GM12878 (cell line): ENCODE data around the gene CACNA1I. TPM values are rescaled to one million over a fixed set of nuclear protein-coding genes. Genes with fewer than 3 reads are reported as not detected.

Experiments
- ATAC-seq: fragments of 200-7000 bp; cut with Tn5 transposase; 3 replicates; pipeline ENCODE4 v1.9.1; 2020; ENCODE audit warnings: mild to moderate bottlenecking, moderate library complexity
- BruUV-seq: library from RNA; stranded (reverse); fragments of 400-500 nt; replicated peaks from 2 replicates; lab custom pipeline; 2021; lab: Mats Ljungman, UMichigan
- CTCF ChIA-PET: fragments of 300-600 bp; sonication (Branson Sonifier 250); formaldehyde crosslinking; extraction: SDS; loops from one replicate; lab custom pipeline; 2021; ENCODE audit warnings: inconsistent platforms; lab: Yijun Ruan, JAX
- POLR2A ChIA-PET: fragments of 350-600 bp; formaldehyde crosslinking; extraction: SDS; loops from one replicate; lab custom pipeline; 2021; ENCODE audit warnings: inconsistent platforms; lab: Charles Lee
- RAD21 ChIA-PET: fragments of 300-600 bp; sonication (Branson Sonifier 250); formaldehyde crosslinking; loops from one replicate; lab custom pipeline; 2023; ENCODE audit warnings: antibody characterized with exemption; ENCODE audit not compliant: unreplicated experiment; lab: Charles Lee
- SMC1A ChIA-PET: fragments of 300-600 bp; sonication (Branson Sonifier 250); formaldehyde crosslinking; loops from one replicate; lab custom pipeline; 2023; ENCODE audit not compliant: unreplicated experiment, uncharacterized antibody; lab: Charles Lee
- DNase-seq: peaks from one replicate; pipeline ENCODE4 v3.0.0-alpha.2; 2011; ENCODE audit warnings: low read depth, low spot score
- FAIRE-seq: peaks from 3 replicates; lab custom pipeline; 2011; peaks lifted over from hg19 to GRCh38; lab: Jason Lieb, UNC
- H2AFZ ChIP-seq: 2 replicates; pipeline ENCODE4 v1.6.0; 2011; ENCODE audit warnings: low read depth, low read length, control low read depth; ENCODE audit not compliant: control insufficient read depth
- H3K27ac ChIP-seq: 2 replicates; pipeline ENCODE4 v1.5.1; 2011; ENCODE audit warnings: control low read depth; ENCODE audit not compliant: control insufficient read depth, insufficient read depth
- H3K27me3 ChIP-seq, 2 experiments: replicated peaks in 1 of 2; 2 replicates each; pipeline versions ENCODE4 v1.6.0 to v1.6.1; 2011; ENCODE audit warnings: low read length in 1 of 2; ENCODE audit not compliant: control insufficient read depth in 2 of 2, insufficient read depth in 2 of 2
- H3K36me3 ChIP-seq, 2 experiments: 2 replicates each; pipeline ENCODE4 v1.5.1; 2011; ENCODE audit warnings: low read length in 1 of 2; ENCODE audit not compliant: control insufficient read depth in 2 of 2, insufficient read depth in 2 of 2
- H3K4me1 ChIP-seq: 2 replicates; pipeline ENCODE4 v1.6.1; 2011; ENCODE audit warnings: mild to moderate bottlenecking, low read length, moderate library complexity, mixed read lengths; ENCODE audit not compliant: control insufficient read depth, insufficient read depth
- H3K4me2 ChIP-seq: 2 replicates; pipeline ENCODE4 v1.6.0; 2011; ENCODE audit warnings: control low read depth; ENCODE audit not compliant: control insufficient read depth, insufficient read depth
- H3K4me3 ChIP-seq: fragments of 200-600 bp; sonication (generic); 2 replicates; pipeline ENCODE4 v1.5.1; 2016
- H3K79me2 ChIP-seq: 2 replicates; pipeline ENCODE4 v1.6.0; 2011; ENCODE audit warnings: low read length; ENCODE audit not compliant: control insufficient read depth, insufficient read depth
- H3K9ac ChIP-seq: 2 replicates; pipeline ENCODE4 v1.8.0; 2011; ENCODE audit warnings: low read length, control low read depth, mixed read lengths; ENCODE audit not compliant: control insufficient read depth, insufficient read depth
- H3K9me3 ChIP-seq: replicated peaks from 3 replicates; pipeline ENCODE4 v1.5.1; 2011; ENCODE audit warnings: mild to moderate bottlenecking, low read length; ENCODE audit not compliant: control insufficient read depth, insufficient read depth
- H4K20me1 ChIP-seq: 2 replicates; pipeline ENCODE4 v1.6.0; 2011; ENCODE audit not compliant: control insufficient read depth, insufficient read depth
- CBFB ChIP-seq: IDR thresholded peaks from 2 replicates; pipeline ENCODE4 v1.6.1; 2016; ENCODE audit warnings: antibody characterized with exemption, low read depth
- CHD4 ChIP-seq: fragments of 200-600 bp; sonication (generic); IDR thresholded peaks from 2 replicates; pipeline ENCODE4 v1.6.1; 2016; ENCODE audit warnings: mild to moderate bottlenecking
- FOS ChIP-seq: IDR thresholded peaks from 3 replicates; pipeline ENCODE4 v1.6.1; 2011; ENCODE audit warnings: borderline replicate concordance; ENCODE audit not compliant: insufficient read length; ENCODE audit errors: extremely low read depth
- POLR2AphosphoS2 ChIP-seq: IDR thresholded peaks from 2 replicates; pipeline ENCODE4 v1.6.1; 2011; ENCODE audit warnings: low read depth, mild to moderate bottlenecking, low read length, improper control_type of control experiment, moderate library complexity
- RUNX3 ChIP-seq: IDR thresholded peaks from 2 replicates; pipeline ENCODE4 v1.6.1; 2012; ENCODE audit warnings: low read length, inconsistent platforms
- STAT3 ChIP-seq: IDR thresholded peaks from 2 replicates; pipeline ENCODE4 v1.6.1; 2011; ENCODE audit warnings: low read depth, low read length, improper control_type of control experiment
- TCF3 ChIP-seq: IDR thresholded peaks from 2 replicates; pipeline ENCODE4 v1.6.1; 2012; ENCODE audit warnings: low read depth, mild to moderate bottlenecking, low read length, borderline replicate concordance; ENCODE audit not compliant: insufficient read depth
- WGBS: methylation state at CpG from one replicate; pipeline ENCODE4 v1.1.6; 2016; ENCODE audit warnings: low lambda C conversion rate; ENCODE audit not compliant: insufficient replicate concordance, insufficient coverage; ENCODE audit errors: missing lambda C conversion rate; 5-methylcytosine and 5-hydroxymethylcytosine counted together
- in situ Hi-C: fragments of 300-500 bp; cut with MboI; formaldehyde crosslinking; loops from 9 replicates; pipeline ENCODE4 v1.14.3; 2018; ENCODE audit warnings: mixed read lengths
- intact Hi-C: fragments of 100-400 bp; cut with micrococcal nuclease; formaldehyde crosslinking; loops from one replicate; pipeline ENCODE4 v1.14.2; 2022; ENCODE audit not compliant: unreplicated experiment
- polyA plus RNA-seq, 11 experiments: library from polyadenylated mRNA; depleted of rRNA in 4 of 11; unstranded in 6 of 11; stranded (reverse) in 5 of 11; fragments of >200 nt; fragmentation: Nextera tagmentation in 4 of 11; fragmentation: Illumina TruSeq in 1 of 11; extraction: Ambion mirVana in 4 of 11; extraction: Trizol in 1 of 11; gene quantifications; 1 replicate in 1 of 11; 2 replicates in 10 of 11; pipeline versions ENCODE4 v1.2.1 to v1.2.3, GENCODE V29; 2011 to 2016; ENCODE audit warnings: inconsistent platforms in 2 of 11, missing spikeins in 2 of 11, low read depth in 1 of 11
- total RNA-seq, 4 experiments: library from RNA; depleted of rRNA in 3 of 4; stranded (reverse); fragments of >200 nt in 3 of 4; fragmentation: Illumina TruSeq in 1 of 4; extraction: Trizol in 1 of 4; gene quantifications; 2 replicates each; pipeline versions ENCODE4 v1.2.1 to v1.2.3, GENCODE V29; 2013 to 2021

The CACNA1I gene
- total and polyA plus RNA-seq, 10 of the 15 experiments (the other 5 are each of a cell fraction or from before 2014, with no cell fraction given), result 0.01 to 0.03 TPM; not detected in 8

DNA sequence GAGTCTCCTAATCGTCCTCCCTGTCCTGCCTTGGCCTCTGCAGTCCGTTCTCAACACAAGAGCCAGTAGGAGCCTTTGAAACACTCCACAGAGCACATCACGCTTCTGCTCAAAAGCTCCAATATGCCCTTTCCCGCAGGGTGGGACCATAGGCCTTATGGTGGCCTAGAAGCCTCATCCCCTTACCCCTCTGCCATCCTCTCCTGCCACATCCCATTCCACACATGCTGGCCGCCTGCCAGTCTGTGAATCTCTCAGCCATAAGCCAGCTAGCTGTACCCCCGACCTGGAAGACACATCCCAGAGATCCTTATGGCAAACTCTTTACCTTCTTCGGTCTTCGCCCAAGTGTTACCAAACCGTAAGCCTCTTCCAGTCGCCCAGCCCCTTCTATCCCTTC lies 165.2 kb downstream of the CACNA1I start:
- Histone ChIP-seq H3K4me2 (no peak overlapping the region), H3K4me3 (no peak overlapping the region), H3K4me1 (no peaks in the 10 kb centered on the region), H3K36me3 (no peaks in the 10 kb centered on the region), H3K27ac (no peak overlapping the region), H4K20me1 (no peaks in the 10 kb centered on the region), H3K79me2 (no peaks in the 10 kb centered on the region), H3K9me3 (peaks cover 4% of the 10 kb centered on the region), H3K27me3 (peaks cover 1 to 2% of the 10 kb centered on the region in 2 experiments; a peak in 2 of 4 replicates), H2AFZ (no peak overlapping the region), H3K9ac (no peak overlapping the region)
- in situ Hi-C loops (no loop called here), intact Hi-C loops (no loop called here)
- ChIA-PET RAD21 (no interaction called here), CTCF (interaction anchor here (1.0 to 1.9 kb wide), 3 partner anchors 10 to 197 kb away, joined by 3 to 5 read pairs (median 4); no protein-coding TSS in a partner anchor), POLR2A (no interaction called here), SMC1A (no interaction called here)
- WGBS, result 39% methylated on average over 10 of the region's 10 CpGs
- no TSS peak for BruUV-seq
- no peak for TF ChIP-seq STAT3
- ATAC-seq (no peak), FAIRE-seq (no peak), DNase-seq (no peak)

DNA sequence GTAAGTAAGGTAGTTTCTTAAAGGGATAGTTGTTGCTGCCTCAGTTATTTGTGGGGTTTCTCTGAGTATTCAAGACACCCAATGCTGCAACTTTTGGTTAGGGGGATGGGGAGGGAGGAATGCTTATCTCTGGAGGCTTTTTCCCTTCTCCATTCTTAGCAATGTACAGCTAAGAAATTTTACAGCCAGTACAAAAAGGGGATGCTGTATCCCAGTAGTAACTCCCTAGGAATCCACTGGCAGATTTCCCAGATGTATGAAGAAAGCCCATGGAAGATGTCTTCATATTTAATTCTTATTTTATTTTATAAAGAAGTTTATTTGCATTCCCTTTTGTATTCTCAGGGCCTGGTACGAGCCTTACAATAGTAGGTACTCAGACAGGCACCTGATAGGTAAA lies 168.2 kb downstream of the CACNA1I start:
- CTCF ChIA-PET, result interaction anchor here (0.7 to 2.3 kb wide), 3 partner anchors 12 to 1392 kb away, joined by 3 to 5 read pairs (median 4); no protein-coding TSS in a partner anchor
- Histone ChIP-seq H3K9me3 (peaks cover 4% of the 10 kb centered on the region), H3K4me1 (no peaks in the 10 kb centered on the region), H3K27me3 (no peaks in the 10 kb centered on the region), H3K27ac (no peak overlapping the region), H2AFZ (no peak overlapping the region), H3K4me2 (no peak overlapping the region), H3K4me3 (no peak overlapping the region), H3K9ac (no peak overlapping the region), H3K79me2 (no peaks in the 10 kb centered on the region), H3K36me3 (no peaks in the 10 kb centered on the region), H4K20me1 (no peaks in the 10 kb centered on the region)
- WGBS, result 27% methylated on average over 1 of the region's 1 CpG
- intact Hi-C loops (no loop called here), in situ Hi-C loops (no loop called here)
- FAIRE-seq (no peak), ATAC-seq (no peak), DNase-seq (no peak)
- POLR2A ChIA-PET, result no interaction called here
- RAD21 ChIA-PET, result no interaction called here
- SMC1A ChIA-PET, result interaction anchor here (0.6 to 1.2 kb wide), 2 partner anchors 10 to 172 kb away, joined by 3 to 5 read pairs; no protein-coding TSS in a partner anchor
- TF ChIP-seq FOS (no peak), POLR2AphosphoS2 (no peak), CBFB (no peak), CHD4 (no peak), RUNX3 (no peak), TCF3 (no peak)
- TF ChIP-seq, all 136 proteins: peak for 0
- no TSS peak for BruUV-seq

Other genes with a start within 250 kb of the CACNA1I start
- 2.8 and 4.7 TPM in 2 replicates for gene SYNGR1, start 220.8 kb upstream of the CACNA1I start, total RNA-seq (2014; rRNA removed)
- 2.0 and 2.5 TPM in 2 replicates for gene SYNGR1, start 220.8 kb upstream of the CACNA1I start, total RNA-seq (2014; rRNA removed; fragmentation: Illumina TruSeq; extraction: Trizol)
- gene SYNGR1, start 220.8 kb upstream of the CACNA1I start, total RNA-seq (2021), result 6.6 and 6.7 TPM in 2 replicates
- gene SYNGR1, start 220.8 kb upstream of the CACNA1I start, polyA plus RNA-seq (2011; rRNA removed), result 0.33 and 0.87 TPM in 2 replicates
- 0.84 and 2.4 TPM in 2 replicates for gene SYNGR1, start 220.8 kb upstream of the CACNA1I start, polyA plus RNA-seq (2014; fragmentation: Illumina TruSeq; extraction: Trizol)
- gene SYNGR1, start 220.8 kb upstream of the CACNA1I start, polyA plus RNA-seq (2014; fragmentation: Nextera tagmentation; extraction: Ambion mirVana), result 1 to 10 TPM; 1.4 to 1.7 TPM
- 8.3 and 9.2 TPM in 2 replicates for gene SYNGR1, start 220.8 kb upstream of the CACNA1I start, polyA plus RNA-seq (2014; rRNA removed)
- 1 to 10 TPM; 5.7 to 6.2 TPM for gene SYNGR1, start 220.8 kb upstream of the CACNA1I start, polyA plus RNA-seq (2016; fragmentation: Nextera tagmentation; extraction: Ambion mirVana)
- gene TAB1, start 171.0 kb upstream of the CACNA1I start, total RNA-seq (2014; rRNA removed), result 9.0 and 10.6 TPM in 2 replicates
- gene TAB1, start 171.0 kb upstream of the CACNA1I start, total RNA-seq (2014; rRNA removed; fragmentation: Illumina TruSeq; extraction: Trizol), result 8.1 and 8.9 TPM in 2 replicates
- 17.3 and 23.4 TPM in 2 replicates for gene TAB1, start 171.0 kb upstream of the CACNA1I start, total RNA-seq (2021)
- 7.0 and 14.8 TPM in 2 replicates for gene TAB1, start 171.0 kb upstream of the CACNA1I start, polyA plus RNA-seq (2011; rRNA removed)
- gene TAB1, start 171.0 kb upstream of the CACNA1I start, polyA plus RNA-seq (2014; fragmentation: Illumina TruSeq; extraction: Trizol), result 3.9 and 8.1 TPM in 2 replicates
- gene TAB1, start 171.0 kb upstream of the CACNA1I start, polyA plus RNA-seq (2014; fragmentation: Nextera tagmentation; extraction: Ambion mirVana), result under 1 TPM; 0.40 to 0.57 TPM
- gene TAB1, start 171.0 kb upstream of the CACNA1I start, polyA plus RNA-seq (2014; rRNA removed), result 14.4 and 16.2 TPM in 2 replicates
- 10 to 100 TPM; 13.9 to 14.5 TPM for gene TAB1, start 171.0 kb upstream of the CACNA1I start, polyA plus RNA-seq (2016; fragmentation: Nextera tagmentation; extraction: Ambion mirVana)
- gene MGAT3, start 113.7 kb upstream of the CACNA1I start, total RNA-seq (2014; rRNA removed), result 11.3 and 12.0 TPM in 2 replicates
- 11.8 and 12.5 TPM in 2 replicates for gene MGAT3, start 113.7 kb upstream of the CACNA1I start, total RNA-seq (2014; rRNA removed; fragmentation: Illumina TruSeq; extraction: Trizol)
- gene MGAT3, start 113.7 kb upstream of the CACNA1I start, total RNA-seq (2021), result 38.5 and 40.2 TPM in 2 replicates
- 9.5 and 16.9 TPM in 2 replicates for gene MGAT3, start 113.7 kb upstream of the CACNA1I start, polyA plus RNA-seq (2011; rRNA removed)
- 5.8 and 12.1 TPM in 2 replicates for gene MGAT3, start 113.7 kb upstream of the CACNA1I start, polyA plus RNA-seq (2014; fragmentation: Illumina TruSeq; extraction: Trizol)
- 1 to 10 TPM in 1 of 2 experiments, under 1 TPM in 1; 0.32 to 1.1 TPM for gene MGAT3, start 113.7 kb upstream of the CACNA1I start, polyA plus RNA-seq (2014; fragmentation: Nextera tagmentation; extraction: Ambion mirVana)
- gene MGAT3, start 113.7 kb upstream of the CACNA1I start, polyA plus RNA-seq (2014; rRNA removed), result 23.5 and 25.6 TPM in 2 replicates
- 1 to 10 TPM; 8.3 to 8.4 TPM for gene MGAT3, start 113.7 kb upstream of the CACNA1I start, polyA plus RNA-seq (2016; fragmentation: Nextera tagmentation; extraction: Ambion mirVana)
- 27.9 and 28.3 TPM in 2 replicates for gene MIEF1, start 68.5 kb upstream of the CACNA1I start, total RNA-seq (2014; rRNA removed)
- 24.0 and 26.4 TPM in 2 replicates for gene MIEF1, start 68.5 kb upstream of the CACNA1I start, total RNA-seq (2014; rRNA removed; fragmentation: Illumina TruSeq; extraction: Trizol)
- gene MIEF1, start 68.5 kb upstream of the CACNA1I start, total RNA-seq (2021), result 50.9 and 52.3 TPM in 2 replicates
- gene MIEF1, start 68.5 kb upstream of the CACNA1I start, polyA plus RNA-seq (2011; rRNA removed), result 21.3 and 27.9 TPM in 2 replicates
- 33.1 and 35.8 TPM in 2 replicates for gene MIEF1, start 68.5 kb upstream of the CACNA1I start, polyA plus RNA-seq (2014; fragmentation: Illumina TruSeq; extraction: Trizol)
- 10 to 100 TPM; 12.4 to 13.8 TPM for gene MIEF1, start 68.5 kb upstream of the CACNA1I start, polyA plus RNA-seq (2014; fragmentation: Nextera tagmentation; extraction: Ambion mirVana)
- 30.6 and 35.2 TPM in 2 replicates for gene MIEF1, start 68.5 kb upstream of the CACNA1I start, polyA plus RNA-seq (2014; rRNA removed)
- 10 to 100 TPM; 43.2 to 46.3 TPM for gene MIEF1, start 68.5 kb upstream of the CACNA1I start, polyA plus RNA-seq (2016; fragmentation: Nextera tagmentation; extraction: Ambion mirVana)
- gene ATF4, start 50.2 kb upstream of the CACNA1I start, total RNA-seq (2014; rRNA removed), result 308 and 320 TPM in 2 replicates
- 340 and 355 TPM in 2 replicates for gene ATF4, start 50.2 kb upstream of the CACNA1I start, total RNA-seq (2014; rRNA removed; fragmentation: Illumina TruSeq; extraction: Trizol)
- 326 and 331 TPM in 2 replicates for gene ATF4, start 50.2 kb upstream of the CACNA1I start, total RNA-seq (2021)
- 566 and 603 TPM in 2 replicates for gene ATF4, start 50.2 kb upstream of the CACNA1I start, polyA plus RNA-seq (2011; rRNA removed)
- gene ATF4, start 50.2 kb upstream of the CACNA1I start, polyA plus RNA-seq (2014; fragmentation: Illumina TruSeq; extraction: Trizol), result 520 and 576 TPM in 2 replicates
- 100 to 1,000 TPM in 1 of 2 experiments, 10 to 100 TPM in 1; 88.3 to 187 TPM for gene ATF4, start 50.2 kb upstream of the CACNA1I start, polyA plus RNA-seq (2014; fragmentation: Nextera tagmentation; extraction: Ambion mirVana)
- gene ATF4, start 50.2 kb upstream of the CACNA1I start, polyA plus RNA-seq (2014; rRNA removed), result 508 and 605 TPM in 2 replicates
- 100 to 1,000 TPM; 165 to 178 TPM for gene ATF4, start 50.2 kb upstream of the CACNA1I start, polyA plus RNA-seq (2016; fragmentation: Nextera tagmentation; extraction: Ambion mirVana)
- gene RPS19BP1, start 38.0 kb upstream of the CACNA1I start, total RNA-seq (2014; rRNA removed), result 106 and 132 TPM in 2 replicates
- gene RPS19BP1, start 38.0 kb upstream of the CACNA1I start, total RNA-seq (2014; rRNA removed; fragmentation: Illumina TruSeq; extraction: Trizol), result 36.6 and 47.5 TPM in 2 replicates
- gene RPS19BP1, start 38.0 kb upstream of the CACNA1I start, total RNA-seq (2021), result 83.6 and 85.7 TPM in 2 replicates
- 48.1 and 71.5 TPM in 2 replicates for gene RPS19BP1, start 38.0 kb upstream of the CACNA1I start, polyA plus RNA-seq (2011; rRNA removed)
- gene RPS19BP1, start 38.0 kb upstream of the CACNA1I start, polyA plus RNA-seq (2014; fragmentation: Illumina TruSeq; extraction: Trizol), result 8.8 and 20.3 TPM in 2 replicates
- 10 to 100 TPM in 1 of 2 experiments, 1 to 10 TPM in 1; 2.7 to 14.3 TPM for gene RPS19BP1, start 38.0 kb upstream of the CACNA1I start, polyA plus RNA-seq (2014; fragmentation: Nextera tagmentation; extraction: Ambion mirVana)
- 146 and 170 TPM in 2 replicates for gene RPS19BP1, start 38.0 kb upstream of the CACNA1I start, polyA plus RNA-seq (2014; rRNA removed)
- gene RPS19BP1, start 38.0 kb upstream of the CACNA1I start, polyA plus RNA-seq (2016; fragmentation: Nextera tagmentation; extraction: Ambion mirVana), result 100 to 1,000 TPM; 178 to 206 TPM